Left forelimb (tissue), 1 donor: Measurements from ENCODE around the gene TIMM29.
"Not testable (repeated sequence)": the region's sequence is repeated elsewhere in the genome, so short reads cannot be mapped to it uniquely, and the experiment has no call there.

Source experiments
- DNase-seq: peaks from one replicate; pipeline ENCODE4 v3.0.0-alpha.2; 2018; ENCODE audit warnings: low spot score

TIMM29 gene

DNA sequence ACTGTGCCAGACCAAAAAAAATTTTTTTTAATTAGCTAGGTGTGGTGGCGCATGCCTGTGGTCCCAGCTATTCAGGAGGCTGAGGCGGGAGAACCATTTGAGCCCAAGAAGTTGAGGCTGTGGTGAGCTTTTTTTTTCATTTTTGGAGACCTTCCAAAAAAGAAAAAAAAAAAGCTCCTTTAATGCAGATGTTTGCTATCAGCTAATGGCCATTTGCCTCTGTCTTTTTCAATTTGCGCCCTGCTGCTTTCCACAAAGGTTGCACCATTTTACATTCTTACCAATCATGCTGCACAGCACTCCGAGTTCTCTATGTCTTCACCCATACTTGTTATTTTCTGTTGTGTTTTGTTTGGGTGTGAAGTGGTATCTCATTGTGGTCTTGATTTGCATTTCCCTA lies 16.7 kb downstream of the TIMM29 start:
- no peak for DNase-seq

DNA sequence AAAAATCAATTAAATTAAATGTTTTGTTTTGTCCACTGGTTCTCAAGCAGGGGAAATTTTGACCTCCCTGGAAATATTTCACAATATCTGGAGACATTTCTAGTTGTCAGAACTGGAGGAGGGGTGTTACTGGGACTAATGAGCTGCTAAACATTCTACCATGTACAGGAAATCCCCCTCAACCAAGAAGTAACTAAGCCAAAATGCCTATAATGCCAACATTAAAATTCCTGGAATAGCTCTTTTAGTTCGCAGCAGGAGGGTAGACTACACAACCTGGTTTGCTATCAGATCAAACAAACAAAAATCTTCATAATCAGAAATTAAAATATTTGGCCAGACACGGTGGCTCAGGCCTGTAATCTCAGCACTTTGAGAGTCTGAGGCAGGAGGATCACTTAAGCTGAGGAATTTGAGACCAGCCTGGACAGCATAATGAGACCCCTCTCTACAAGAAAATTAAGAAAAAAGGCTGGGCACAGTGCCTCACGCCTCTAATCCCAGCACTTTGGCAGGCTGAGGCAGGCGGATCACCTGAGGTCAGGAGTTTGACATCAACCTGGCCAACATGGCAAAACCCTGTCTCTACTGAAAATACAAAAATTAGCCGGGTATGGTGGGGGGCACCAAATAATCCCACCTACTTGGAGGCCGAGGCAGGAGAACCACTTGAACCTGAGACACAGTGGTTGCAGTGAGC lies 18.5 kb downstream of the TIMM29 start:
- no peak for DNase-seq

- no peak for DNase-seq
Observed at GRCh38 chr19:10952809-10953208, 24.2 kb downstream of the TIMM29 start.

- not testable (repeated sequence) for DNase-seq
Observed at GRCh38 chr19:10959277-10959968, 30.8 kb downstream of the TIMM29 start.

DNA sequence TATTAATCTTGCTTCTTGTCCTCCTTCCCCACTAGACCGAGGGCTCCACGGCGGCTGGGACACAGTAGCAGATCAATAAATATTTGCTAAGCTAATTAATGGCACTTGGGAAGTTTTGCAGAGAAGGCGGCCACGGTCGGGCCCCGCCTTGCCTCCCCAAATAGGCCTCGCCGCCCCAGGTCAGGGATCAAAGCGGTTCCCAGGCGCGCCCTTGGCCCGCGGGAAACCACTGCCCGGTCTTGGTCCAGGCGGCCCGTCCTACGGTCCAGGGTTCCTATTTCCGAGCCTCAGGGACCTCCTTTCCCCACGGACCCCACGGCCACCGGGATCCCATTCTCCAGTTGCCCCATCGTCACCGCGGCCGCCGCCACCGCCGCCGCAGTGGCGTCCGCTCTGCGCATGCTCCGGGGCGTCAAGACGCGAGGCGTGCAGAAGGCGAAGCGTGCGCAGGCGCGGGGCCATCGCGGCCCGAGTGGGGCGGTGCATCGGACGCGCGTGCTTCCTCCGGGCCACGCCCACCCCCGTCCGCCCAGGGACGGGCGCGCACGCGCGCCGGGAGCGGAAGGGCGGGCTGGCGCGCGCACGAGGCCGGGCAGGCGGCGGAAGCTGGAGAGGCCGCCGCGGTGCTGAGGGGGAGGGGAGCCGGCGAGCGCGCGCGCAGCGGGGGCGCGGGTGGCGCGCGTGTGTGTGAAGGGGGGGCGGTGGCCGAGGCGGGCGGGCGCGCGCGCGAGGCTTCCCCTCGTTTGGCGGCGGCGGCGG lies 31.9 kb downstream of the TIMM29 start, which contains the start of gene SMARCA4:
Gene SMARCA4, plus strand, starts transcription at position 717 of the 759 bp plus-strand sequence. CDS start 23,122 bp downstream, outside the sequence.
- DNase-seq, result peak; percentile 99

DNA sequence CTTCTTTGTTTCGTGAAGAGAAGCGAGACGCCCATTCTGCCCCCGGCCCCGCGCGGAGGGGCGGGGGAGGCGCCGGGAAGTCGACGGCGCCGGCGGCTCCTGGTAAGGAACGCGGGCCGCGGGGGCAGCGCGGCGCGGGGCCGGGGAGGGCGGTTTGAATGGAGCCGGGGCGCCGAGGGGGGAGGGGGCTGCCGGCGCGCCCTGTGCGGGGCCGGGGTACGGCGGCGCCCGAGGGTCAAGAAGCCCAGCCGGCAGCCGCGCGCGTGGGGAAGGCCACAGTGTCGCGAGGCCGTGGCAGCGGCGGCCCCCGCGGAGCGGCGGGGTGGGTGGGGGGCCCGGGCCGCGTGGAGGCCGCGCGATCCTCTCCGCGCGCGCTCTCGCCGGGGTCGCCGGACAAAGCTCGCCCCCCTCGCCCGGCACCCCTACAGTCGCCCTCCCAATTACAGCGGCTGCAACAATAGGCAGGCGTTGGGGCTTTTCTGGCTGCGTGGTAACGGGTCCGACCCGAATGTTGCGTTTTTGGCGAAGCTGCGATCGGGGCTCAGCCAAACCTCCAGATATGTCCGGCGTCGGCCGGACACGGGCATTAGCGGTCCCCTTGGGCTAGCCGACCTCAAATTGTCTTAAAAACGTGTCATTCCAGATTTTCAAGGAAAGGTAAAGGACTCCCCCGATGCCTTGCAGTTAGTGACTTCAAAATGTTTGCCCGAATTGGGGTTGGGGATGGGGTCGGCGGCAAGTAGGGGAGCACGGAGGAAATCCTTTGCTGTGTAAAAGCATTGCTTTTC lies 32.7 kb downstream of the TIMM29 start:
- DNase-seq, result peak; percentile 85

GRCh38 chr19:10962863-10963262 lies 34.3 kb downstream of the TIMM29 start:
- DNase-seq, result no peak

DNA sequence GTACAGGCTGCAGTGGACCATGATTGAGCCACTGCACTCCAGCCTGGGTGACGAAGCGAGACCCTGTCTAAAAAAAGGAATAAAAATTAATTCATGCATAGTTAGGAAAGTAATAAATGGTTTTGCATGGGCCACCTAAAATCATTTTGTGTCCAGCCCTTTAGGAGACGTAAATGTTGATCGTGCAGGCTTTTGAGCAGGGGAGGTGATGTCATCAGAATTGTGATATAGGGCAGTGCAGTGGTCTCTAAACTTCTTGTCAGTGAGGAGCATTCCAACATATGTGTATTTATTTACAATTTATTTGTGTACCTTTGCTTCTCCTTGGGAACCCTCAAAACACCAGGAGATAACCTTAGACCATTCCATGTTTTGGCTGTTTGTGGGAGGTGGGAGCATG lies 35.3 kb downstream of the TIMM29 start:
- DNase-seq, result no peak

GRCh38 chr19:10964903-10965302 lies 36.3 kb downstream of the TIMM29 start:
- no peak for DNase-seq

- no peak for DNase-seq
Observed at GRCh38 chr19:10965398-10965797, 36.8 kb downstream of the TIMM29 start.

DNA sequence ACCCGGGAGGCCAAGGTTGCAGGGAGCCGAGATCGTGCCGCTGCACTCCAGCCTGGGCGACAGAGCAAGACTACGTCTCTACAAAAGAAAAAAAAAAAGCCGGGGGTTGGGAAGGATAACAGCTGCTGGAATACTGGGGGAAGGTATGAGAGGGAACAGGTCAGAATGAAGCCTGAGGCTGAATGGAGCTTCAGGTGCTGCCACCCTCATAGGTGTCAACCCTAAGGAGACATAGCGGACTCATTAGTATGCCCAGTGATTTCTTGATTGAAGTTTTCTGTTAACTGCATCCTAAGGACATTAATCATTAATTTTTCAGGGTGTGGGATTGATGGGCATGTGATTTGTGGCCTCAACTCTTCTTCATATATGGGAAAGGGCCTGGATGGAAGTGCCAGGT lies 38.2 kb downstream of the TIMM29 start:
- no peak for DNase-seq

- DNase-seq, result no peak
Observed at GRCh38 chr19:10968527-10969135, 40.0 kb downstream of the TIMM29 start.

DNA sequence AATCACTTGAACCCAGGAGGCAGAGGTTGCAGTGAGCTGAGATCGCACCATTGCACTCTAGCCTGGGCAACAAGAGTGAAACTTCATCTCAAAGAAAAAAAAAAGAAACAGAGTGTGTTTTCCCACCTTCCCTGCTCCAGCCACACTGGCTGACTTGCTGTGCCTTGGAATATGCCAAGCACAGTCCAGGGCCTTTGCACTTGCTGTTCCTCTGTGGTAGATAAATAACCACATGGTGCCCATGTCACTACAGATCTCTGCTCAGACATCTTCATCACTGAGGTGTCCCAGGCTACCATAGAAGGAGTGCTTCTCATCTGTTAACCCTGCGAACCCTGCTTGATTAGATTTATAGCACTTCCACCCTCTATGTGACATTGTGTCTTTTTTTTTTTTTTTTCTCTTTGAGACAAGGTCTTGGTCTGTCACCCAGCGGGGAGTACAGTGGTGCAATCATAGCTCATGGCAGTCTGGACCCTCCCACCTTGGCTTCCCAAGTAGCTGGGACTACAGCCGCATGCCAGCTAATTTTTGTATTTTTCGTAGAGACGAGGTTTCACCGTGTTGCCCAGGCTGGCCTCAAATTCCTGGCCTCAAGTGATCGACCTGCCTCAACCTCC lies 42.6 kb downstream of the TIMM29 start:
- no peak for DNase-seq

GRCh38 chr19:10975374-10976130 lies 46.9 kb downstream of the TIMM29 start:
- peak; percentile 79 for DNase-seq

- DNase-seq, result no peak
Observed at GRCh38 chr19:10976131-10976892, 47.7 kb downstream of the TIMM29 start.

DNA sequence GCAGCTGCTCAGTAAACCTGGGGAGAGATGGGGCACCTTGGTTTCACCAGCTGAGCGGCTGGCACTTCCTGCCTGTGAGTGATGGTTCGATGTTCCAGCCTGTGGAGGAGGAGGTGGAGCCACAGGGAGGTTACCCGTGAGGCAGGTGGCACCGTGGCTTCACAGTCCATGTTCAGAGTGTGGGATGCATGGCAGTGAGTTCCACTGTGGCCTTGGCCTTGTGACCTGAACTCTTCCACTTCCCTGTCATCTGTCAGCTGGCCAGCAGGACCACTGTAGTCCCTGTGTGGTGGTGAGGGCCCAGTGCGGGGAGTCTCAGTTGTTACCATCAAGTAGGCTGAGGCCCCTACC lies 49.1 kb downstream of the TIMM29 start:
- DNase-seq, result no peak
